Measurements from ENCODE around the gene RNU2-1. TPM values are rescaled to one million over a fixed set of nuclear protein-coding genes. Genes with fewer than 3 reads are reported as not detected.
"Not testable (repeated sequence)": the region's sequence is repeated elsewhere in the genome, so short reads cannot be mapped to it uniquely, and the experiment has no call there.

RNU2-1 gene
- 1,000 to 10,000 TPM in 3 of 6 experiments, 100 to 1,000 TPM in 1, not detected in 2; 626 to 4,576 (median 3,287) TPM for total RNA-seq
- long read RNA-seq: 0 reads

DNA sequence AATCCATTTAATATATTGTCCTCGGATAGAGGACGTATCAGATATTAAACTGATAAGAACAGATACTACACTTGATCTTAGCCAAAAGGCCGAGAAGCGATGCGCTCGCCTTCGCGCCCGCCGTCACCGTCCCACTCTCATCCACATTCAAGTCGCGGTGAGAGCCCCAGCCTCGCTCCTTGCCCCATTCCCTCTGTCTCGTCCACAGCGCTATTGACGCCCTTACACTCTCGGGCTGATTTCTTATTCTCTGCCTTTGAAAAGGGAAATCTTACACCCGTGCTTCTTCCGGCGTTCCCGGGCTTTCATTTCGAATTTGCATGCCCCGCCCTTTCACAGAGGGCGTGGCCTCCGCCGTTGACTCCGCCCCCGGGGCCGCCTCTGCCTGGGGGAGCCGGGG, at the start of gene RNU2-1:
RNU2-1 (minus strand) TSS at position 101 of the 400 bp plus-strand sequence.
- no CpG with 5 or more reads among the region's 31 CpGs for WGBS (ENCODE audit: insufficient coverage, low coverage, low lambda C conversion rate, missing lambda C conversion rate)
- H3K36me3 ChIP-seq; ATAC-seq; H3K4me3 ChIP-seq; intact Hi-C loops (cut with DNase I); H3K9me3 ChIP-seq; H3K27ac ChIP-seq; H3K27me3 ChIP-seq; H3K4me1 ChIP-seq; DNase-seq: not testable (repeated sequence)

DNA sequence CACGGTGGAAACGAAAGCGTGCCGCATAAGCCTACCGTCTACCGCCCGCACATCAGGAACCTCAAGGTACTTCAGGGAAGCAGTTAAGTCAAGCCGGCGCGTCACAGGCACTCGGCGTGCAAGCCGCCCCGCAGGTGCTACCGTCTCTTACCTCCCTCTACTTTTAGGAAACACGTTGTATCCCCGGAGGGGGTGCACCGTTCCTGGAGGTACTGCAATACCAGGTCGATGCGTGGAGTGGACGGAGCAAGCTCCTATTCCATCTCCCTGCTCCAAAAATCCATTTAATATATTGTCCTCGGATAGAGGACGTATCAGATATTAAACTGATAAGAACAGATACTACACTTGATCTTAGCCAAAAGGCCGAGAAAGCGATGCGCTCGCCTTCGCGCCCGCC, 39.1 kb upstream of the RNU2-1 start:
- ATAC-seq; H3K27me3 ChIP-seq; DNase-seq; H3K9me3 ChIP-seq; intact Hi-C loops (cut with DNase I); H3K4me3 ChIP-seq; H3K4me1 ChIP-seq; H3K27ac ChIP-seq; H3K36me3 ChIP-seq: not testable (repeated sequence)
- no CpG with 5 or more reads among the region's 30 CpGs for WGBS (ENCODE audit: insufficient coverage, low coverage, low lambda C conversion rate, missing lambda C conversion rate)

DNA sequence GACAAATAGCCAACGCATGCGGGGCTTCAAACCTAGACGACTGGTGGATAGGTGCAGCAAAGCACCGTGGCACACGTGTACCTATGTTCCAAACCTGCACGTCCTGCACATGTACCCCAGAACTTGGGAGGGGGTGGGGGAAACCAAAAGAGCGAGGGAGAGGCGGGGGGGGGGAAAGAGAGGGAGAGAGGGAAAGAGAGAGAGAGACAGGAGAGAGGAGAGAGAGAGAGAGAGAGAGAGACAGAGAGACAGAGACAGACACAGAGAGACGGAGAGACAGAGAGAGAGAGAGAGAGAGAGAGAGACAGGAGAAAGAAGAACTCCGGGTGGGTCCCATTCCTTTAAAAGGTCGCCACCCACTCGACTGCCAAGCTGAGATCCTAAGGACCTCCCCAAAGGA, 38.7 kb upstream of the RNU2-1 start:
- no CpG with 5 or more reads among the region's 12 CpGs for WGBS (ENCODE audit: insufficient coverage, low coverage, low lambda C conversion rate, missing lambda C conversion rate)
- H3K36me3 ChIP-seq; H3K27me3 ChIP-seq; intact Hi-C loops (cut with DNase I); H3K27ac ChIP-seq; H3K9me3 ChIP-seq; H3K4me3 ChIP-seq; H3K4me1 ChIP-seq; ATAC-seq: not testable (repeated sequence)
- DNase-seq: peak in 1 of 3 donors; percentile 13

DNA sequence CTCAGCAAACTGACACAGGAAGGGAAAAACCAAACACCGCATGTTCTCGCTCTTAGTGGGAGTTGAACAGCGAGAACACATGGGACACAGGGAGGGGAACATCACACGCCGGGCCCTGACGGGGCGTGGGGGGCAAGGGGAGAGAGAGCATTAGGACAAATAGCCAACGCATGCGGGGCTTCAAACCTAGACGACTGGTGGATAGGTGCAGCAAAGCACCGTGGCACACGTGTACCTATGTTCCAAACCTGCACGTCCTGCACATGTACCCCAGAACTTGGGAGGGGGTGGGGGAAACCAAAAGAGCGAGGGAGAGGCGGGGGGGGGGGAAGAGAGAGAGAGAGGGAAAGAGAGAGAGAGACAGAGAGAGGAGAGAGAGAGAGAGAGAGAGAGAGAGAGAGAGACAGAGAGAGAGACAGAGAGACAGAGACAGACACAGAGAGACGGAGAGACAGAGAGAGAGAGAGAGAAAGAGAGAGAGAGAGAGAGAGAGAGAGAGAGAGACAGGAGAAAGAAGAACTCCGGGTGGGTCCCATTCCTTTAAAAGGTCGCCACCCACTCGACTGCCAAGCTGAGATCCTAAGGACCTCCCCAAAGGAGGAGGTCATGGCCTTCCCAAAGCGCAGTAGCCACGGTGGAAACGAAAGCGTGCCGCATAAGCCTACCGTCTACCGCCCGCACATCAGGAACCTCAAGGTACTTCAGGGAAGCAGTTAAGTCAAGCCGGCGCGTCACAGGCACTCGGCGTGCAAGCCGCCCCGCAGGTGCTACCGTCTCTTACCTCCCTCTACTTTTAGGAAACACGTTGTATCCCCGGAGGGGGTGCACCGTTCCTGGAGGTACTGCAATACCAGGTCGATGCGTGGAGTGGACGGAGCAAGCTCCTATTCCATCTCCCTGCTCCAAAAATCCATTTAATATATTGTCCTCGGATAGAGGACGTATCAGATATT, 37.1 kb upstream of the RNU2-1 start:
- no CpG with 5 or more reads among the region's 43 CpGs for WGBS (ENCODE audit: insufficient coverage, low coverage, low lambda C conversion rate, missing lambda C conversion rate)
- H3K4me1 ChIP-seq; H3K27me3 ChIP-seq; intact Hi-C loops (cut with DNase I); H3K36me3 ChIP-seq; H3K9me3 ChIP-seq; H3K27ac ChIP-seq; H3K4me3 ChIP-seq; ATAC-seq; DNase-seq: not testable (repeated sequence)

DNA sequence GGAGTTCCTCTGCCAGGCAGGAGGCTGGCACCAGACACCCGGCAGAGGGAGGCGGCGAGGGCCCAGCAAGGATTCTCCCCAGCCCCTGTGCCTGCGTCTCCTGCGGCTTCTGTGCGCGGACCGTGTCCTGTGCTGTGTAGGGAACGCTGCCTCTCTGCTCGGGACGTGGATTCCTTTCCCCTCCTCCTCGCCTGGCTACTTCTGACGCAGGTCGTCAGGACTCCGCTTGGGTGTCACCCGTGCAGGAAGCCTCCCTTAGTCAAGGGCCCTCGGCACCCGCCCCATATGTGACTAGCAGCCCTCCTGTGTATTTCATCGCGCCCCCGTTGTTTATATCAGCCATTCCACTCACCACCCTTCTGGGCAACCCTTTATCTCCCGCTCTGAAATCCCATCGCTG, 12.7 kb upstream of the RNU2-1 start:
- H3K27me3 ChIP-seq; DNase-seq; H3K4me3 ChIP-seq; intact Hi-C loops (cut with DNase I); H3K4me1 ChIP-seq; H3K9me3 ChIP-seq; ATAC-seq; H3K27ac ChIP-seq; H3K36me3 ChIP-seq: not testable (repeated sequence)
- 12% methylated on average over 16 of the region's 23 CpGs for WGBS (ENCODE audit: insufficient coverage, low coverage, low lambda C conversion rate, missing lambda C conversion rate)

DNA sequence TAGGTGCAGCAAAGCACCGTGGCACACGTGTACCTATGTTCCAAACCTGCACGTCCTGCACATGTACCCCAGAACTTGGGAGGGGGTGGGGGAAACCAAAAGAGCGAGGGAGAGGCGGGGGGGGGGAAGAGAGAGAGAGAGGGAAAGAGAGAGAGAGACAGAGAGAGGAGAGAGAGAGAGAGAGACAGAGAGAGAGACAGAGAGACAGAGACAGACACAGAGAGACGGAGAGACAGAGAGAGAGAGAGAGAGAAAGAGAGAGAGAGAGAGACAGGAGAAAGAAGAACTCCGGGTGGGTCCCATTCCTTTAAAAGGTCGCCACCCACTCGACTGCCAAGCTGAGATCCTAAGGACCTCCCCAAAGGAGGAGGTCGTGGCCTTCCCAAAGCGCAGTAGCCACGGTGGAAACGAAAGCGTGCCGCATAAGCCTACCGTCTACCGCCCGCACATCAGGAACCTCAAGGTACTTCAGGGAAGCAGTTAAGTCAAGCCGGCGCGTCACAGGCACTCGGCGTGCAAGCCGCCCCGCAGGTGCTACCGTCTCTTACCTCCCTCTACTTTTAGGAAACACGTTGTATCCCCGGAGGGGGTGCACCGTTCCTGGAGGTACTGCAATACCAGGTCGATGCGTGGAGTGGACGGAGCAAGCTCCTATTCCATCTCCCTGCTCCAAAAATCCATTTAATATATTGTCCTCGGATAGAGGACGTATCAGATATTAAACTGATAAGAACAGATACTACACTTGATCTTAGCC, 7.0 kb upstream of the RNU2-1 start:
- H3K4me3 ChIP-seq; H3K27ac ChIP-seq; H3K4me1 ChIP-seq; intact Hi-C loops (cut with DNase I); H3K9me3 ChIP-seq; H3K27me3 ChIP-seq; ATAC-seq; H3K36me3 ChIP-seq; DNase-seq: not testable (repeated sequence)
- no CpG with 5 or more reads among the region's 34 CpGs for WGBS (ENCODE audit: insufficient coverage, low coverage, low lambda C conversion rate, missing lambda C conversion rate)

DNA sequence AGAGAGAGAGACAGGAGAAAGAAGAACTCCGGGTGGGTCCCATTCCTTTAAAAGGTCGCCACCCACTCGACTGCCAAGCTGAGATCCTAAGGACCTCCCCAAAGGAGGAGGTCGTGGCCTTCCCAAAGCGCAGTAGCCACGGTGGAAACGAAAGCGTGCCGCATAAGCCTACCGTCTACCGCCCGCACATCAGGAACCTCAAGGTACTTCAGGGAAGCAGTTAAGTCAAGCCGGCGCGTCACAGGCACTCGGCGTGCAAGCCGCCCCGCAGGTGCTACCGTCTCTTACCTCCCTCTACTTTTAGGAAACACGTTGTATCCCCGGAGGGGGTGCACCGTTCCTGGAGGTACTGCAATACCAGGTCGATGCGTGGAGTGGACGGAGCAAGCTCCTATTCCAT, 5.8 kb upstream of the RNU2-1 start:
- H3K4me1 ChIP-seq; H3K36me3 ChIP-seq; ATAC-seq; H3K27me3 ChIP-seq; H3K27ac ChIP-seq; H3K4me3 ChIP-seq; H3K9me3 ChIP-seq; DNase-seq; intact Hi-C loops (cut with DNase I): not testable (repeated sequence)
- no CpG with 5 or more reads among the region's 26 CpGs for WGBS (ENCODE audit: insufficient coverage, low coverage, low lambda C conversion rate, missing lambda C conversion rate)

DNA sequence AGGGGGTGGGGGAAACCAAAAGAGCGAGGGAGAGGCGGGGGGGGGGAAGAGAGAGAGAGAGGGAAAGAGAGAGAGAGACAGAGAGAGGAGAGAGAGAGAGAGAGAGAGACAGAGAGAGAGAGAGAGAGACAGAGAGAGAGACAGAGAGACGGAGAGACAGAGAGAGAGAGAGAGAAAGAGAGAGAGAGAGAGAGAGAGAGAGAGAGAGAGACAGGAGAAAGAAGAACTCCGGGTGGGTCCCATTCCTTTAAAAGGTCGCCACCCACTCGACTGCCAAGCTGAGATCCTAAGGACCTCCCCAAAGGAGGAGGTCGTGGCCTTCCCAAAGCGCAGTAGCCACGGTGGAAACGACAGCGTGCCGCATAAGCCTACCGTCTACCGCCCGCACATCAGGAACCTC, 514 bp downstream of the RNU2-1 start:
- H3K27me3 ChIP-seq; DNase-seq; intact Hi-C loops (cut with DNase I); H3K4me3 ChIP-seq; H3K4me1 ChIP-seq; H3K36me3 ChIP-seq; H3K27ac ChIP-seq; ATAC-seq; H3K9me3 ChIP-seq: not testable (repeated sequence)
- WGBS (ENCODE audit: insufficient coverage, low coverage, low lambda C conversion rate, missing lambda C conversion rate): 0% methylated on average over 4 of the region's 15 CpGs

DNA sequence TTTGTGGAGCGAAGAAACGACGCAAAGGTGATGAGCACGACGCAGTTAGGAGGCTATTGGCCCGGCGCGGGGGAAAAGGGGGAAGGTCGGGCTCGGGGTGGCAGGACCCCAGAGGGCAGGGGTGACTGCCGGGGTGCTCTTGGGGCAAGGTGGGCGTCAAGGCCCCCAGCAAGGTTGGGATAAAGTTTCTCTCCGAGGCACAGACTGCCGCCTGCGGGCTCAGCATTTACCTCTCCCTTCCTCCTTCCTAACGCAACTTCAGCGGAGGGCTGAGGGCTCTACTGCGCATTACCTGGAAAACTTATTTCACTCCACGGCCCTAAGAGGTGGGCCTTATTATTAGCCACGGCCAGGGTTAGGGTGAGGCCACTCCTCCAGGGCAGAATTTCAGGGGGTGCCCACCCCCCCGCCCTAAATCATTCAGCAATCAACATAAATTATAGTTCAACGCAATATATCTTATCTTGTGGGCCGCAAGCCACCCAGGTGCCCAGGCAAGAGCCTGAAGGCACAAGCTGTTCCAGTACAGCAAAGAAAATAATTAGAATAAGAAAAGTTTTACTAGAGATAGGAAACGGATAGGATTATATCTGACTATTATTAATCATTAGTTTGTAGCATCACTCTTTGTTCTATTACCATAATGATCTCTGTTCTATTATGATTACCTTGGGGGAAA, 1.6 kb downstream of the RNU2-1 start:
- H3K36me3 ChIP-seq; H3K9me3 ChIP-seq; H3K27me3 ChIP-seq; intact Hi-C loops (cut with DNase I); H3K4me3 ChIP-seq; H3K27ac ChIP-seq; H3K4me1 ChIP-seq; ATAC-seq: not testable (repeated sequence)
- DNase-seq: peak; percentile 38 to 83 (median 78)
- WGBS (ENCODE audit: insufficient coverage, low coverage, low lambda C conversion rate, missing lambda C conversion rate): 73% methylated on average over 18 of the region's 24 CpGs

DNA sequence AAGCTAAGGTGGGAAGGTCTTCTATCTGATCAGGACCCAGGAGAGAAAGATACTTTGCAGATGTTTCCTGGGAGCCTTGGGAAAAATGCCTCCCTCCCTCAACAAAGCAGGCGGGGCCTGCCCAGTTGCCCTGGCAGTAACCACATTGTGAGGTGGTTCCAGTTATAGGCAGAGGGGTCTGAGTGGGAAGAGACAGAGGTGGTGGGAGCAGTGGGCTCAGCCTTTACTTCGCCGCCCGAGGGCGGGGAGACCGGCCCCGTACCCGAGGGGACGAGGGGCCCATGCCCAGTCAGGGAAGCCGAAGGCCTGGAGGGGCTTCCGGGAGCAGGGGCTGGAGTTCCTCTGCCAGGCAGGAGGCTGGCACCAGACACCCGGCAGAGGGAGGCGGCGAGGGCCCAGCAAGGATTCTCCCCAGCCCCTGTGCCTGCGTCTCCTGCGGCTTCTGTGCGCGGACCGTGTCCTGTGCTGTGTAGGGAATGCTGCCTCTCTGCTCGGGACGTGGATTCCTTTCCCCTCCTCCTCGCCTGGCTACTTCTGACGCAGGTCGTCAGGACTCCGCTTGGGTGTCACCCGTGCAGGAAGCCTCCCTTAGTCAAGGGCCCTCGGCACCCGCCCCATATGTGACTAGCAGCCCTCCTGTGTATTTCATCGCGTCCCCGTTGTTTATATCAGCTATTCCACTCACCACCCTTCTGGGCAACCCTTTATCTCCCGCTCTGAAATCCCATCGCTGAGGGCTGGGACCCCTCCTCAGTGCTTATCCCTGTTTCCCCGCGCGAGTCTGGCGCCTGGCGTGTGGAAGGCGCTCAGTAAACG, 2.4 kb downstream of the RNU2-1 start:
- H3K4me3 ChIP-seq; intact Hi-C loops (cut with DNase I); H3K9me3 ChIP-seq; H3K4me1 ChIP-seq; H3K27me3 ChIP-seq; H3K27ac ChIP-seq; H3K36me3 ChIP-seq: not testable (repeated sequence)
- ATAC-seq (peak; percentile 19 to 68 (median 44)), DNase-seq (peak in 1 of 3 donors; percentile 44)
- WGBS (ENCODE audit: insufficient coverage, low coverage, low lambda C conversion rate, missing lambda C conversion rate): 51% methylated on average over 9 of the region's 40 CpGs

Data from right lobe of liver (tissue), 6 donors.